Measurements from ENCODE around the gene TMEM204.

DNA sequence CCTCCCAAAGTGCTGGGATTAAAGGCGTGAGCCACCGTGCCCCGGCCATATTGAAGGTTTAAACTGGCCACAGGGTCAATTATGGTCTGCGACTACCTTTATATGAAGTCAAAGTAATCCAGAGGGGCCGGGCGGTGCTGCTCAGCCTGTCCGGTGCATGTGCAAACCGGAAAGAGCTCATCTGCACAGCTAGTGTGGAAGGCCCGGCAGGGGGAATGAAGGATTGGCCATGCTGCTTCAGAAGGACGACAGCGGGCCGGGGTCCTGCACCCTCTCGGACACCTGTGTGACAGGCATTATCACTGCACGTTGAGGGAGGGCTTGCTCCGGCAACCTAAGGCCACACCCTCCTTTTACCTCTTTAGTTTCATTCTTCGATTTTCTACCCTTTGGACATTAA, 23.6 kb downstream of the TMEM204 start:
- TF ChIP-seq, protein P1, sequence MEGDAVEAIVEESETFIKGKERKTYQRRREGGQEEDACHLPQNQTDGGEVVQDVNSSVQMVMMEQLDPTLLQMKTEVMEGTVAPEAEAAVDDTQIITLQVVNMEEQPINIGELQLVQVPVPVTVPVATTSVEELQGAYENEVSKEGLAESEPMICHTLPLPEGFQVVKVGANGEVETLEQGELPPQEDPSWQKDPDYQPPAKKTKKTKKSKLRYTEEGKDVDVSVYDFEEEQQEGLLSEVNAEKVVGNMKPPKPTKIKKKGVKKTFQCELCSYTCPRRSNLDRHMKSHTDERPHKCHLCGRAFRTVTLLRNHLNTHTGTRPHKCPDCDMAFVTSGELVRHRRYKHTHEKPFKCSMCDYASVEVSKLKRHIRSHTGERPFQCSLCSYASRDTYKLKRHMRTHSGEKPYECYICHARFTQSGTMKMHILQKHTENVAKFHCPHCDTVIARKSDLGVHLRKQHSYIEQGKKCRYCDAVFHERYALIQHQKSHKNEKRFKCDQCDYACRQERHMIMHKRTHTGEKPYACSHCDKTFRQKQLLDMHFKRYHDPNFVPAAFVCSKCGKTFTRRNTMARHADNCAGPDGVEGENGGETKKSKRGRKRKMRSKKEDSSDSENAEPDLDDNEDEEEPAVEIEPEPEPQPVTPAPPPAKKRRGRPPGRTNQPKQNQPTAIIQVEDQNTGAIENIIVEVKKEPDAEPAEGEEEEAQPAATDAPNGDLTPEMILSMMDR (IDR thresholded peaks at IDR 0.05) = no peak
- TF ChIP-seq EP300 (IDR thresholded peaks at IDR 0.05) (no peak), POLR2A (IDR thresholded peaks at IDR 0.05) (no peak)
